Ishikawa (cell line): Measurements from ENCODE around the gene KCTD11.

Source experiments
- CEBPB ChIP-seq: IDR thresholded peaks from 2 replicates; pipeline ENCODE4 v1.6.1; 2012
- CREB1 ChIP-seq: IDR thresholded peaks from 2 replicates; pipeline ENCODE4 v1.6.1; 2012; ENCODE audit warnings: low read depth
- EGR1 ChIP-seq: IDR thresholded peaks from 2 replicates; pipeline ENCODE4 v1.6.1; 2012
- EP300 ChIP-seq: IDR thresholded peaks from 2 replicates; pipeline ENCODE4 v1.6.1; 2012; ENCODE audit warnings: borderline replicate concordance
- FOXM1 ChIP-seq: IDR thresholded peaks from 2 replicates; pipeline ENCODE4 v1.6.1; 2012; ENCODE audit warnings: low read depth, borderline replicate concordance
- NFIC ChIP-seq: IDR thresholded peaks from 2 replicates; pipeline ENCODE4 v1.6.1; 2012
- RAD21 ChIP-seq: IDR thresholded peaks from 2 replicates; pipeline ENCODE4 v1.6.1; 2012; ENCODE audit warnings: low read depth
- TAF1 ChIP-seq: IDR thresholded peaks from 2 replicates; pipeline ENCODE4 v1.6.1; 2012; ENCODE audit warnings: low read depth, mild to moderate bottlenecking
- TCF12 ChIP-seq: IDR thresholded peaks from 2 replicates; pipeline ENCODE4 v1.6.1; 2012; ENCODE audit warnings: low read depth
- YY1 ChIP-seq: IDR thresholded peaks from 2 replicates; pipeline ENCODE4 v1.6.1; 2012; ENCODE audit warnings: low read depth
- ZBTB7A ChIP-seq: IDR thresholded peaks from 2 replicates; pipeline ENCODE4 v1.6.1; 2012; ENCODE audit warnings: low read depth
- TF ChIP-seq, protein P1 (sequence below): IDR thresholded peaks from 2 replicates; pipeline ENCODE4 v1.6.1; 2012
- TF ChIP-seq, protein P2 (sequence below): IDR thresholded peaks from 2 replicates; pipeline ENCODE4 v1.6.1; 2012; ENCODE audit warnings: low read depth, mild to moderate bottlenecking

DNA sequence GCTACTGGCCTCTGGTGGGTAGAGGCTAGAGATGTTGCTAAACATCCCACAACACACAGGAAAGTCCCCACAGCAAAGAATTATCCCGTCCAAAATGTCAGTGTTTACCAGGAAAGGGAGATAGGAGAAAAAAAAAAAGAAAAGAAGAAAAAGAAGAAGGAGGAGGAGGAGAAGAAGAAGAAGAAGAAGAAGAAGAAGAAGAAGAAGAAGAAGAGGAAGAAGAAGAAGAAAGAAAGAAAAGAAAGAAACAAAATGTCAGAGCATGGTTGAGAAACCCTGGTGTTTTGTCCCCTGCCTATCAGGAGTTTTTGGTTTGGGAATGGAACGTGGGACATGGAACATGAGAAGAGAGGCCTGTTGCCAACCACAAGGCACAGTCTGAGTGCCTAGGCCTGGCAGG lies 5.4 kb downstream of the KCTD11 start:
- TF ChIP-seq YY1 = no peak
- TF ChIP-seq EP300 = no peak
- TF ChIP-seq RAD21 = no peak
- no peak for TF ChIP-seq EGR1
- no peak for TF ChIP-seq CEBPB
- no peak for TF ChIP-seq NFIC
- TF ChIP-seq FOXM1 = no peak
- TF ChIP-seq, protein P1, sequence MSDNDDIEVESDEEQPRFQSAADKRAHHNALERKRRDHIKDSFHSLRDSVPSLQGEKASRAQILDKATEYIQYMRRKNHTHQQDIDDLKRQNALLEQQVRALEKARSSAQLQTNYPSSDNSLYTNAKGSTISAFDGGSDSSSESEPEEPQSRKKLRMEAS = no peak
- TF ChIP-seq, protein P2, sequence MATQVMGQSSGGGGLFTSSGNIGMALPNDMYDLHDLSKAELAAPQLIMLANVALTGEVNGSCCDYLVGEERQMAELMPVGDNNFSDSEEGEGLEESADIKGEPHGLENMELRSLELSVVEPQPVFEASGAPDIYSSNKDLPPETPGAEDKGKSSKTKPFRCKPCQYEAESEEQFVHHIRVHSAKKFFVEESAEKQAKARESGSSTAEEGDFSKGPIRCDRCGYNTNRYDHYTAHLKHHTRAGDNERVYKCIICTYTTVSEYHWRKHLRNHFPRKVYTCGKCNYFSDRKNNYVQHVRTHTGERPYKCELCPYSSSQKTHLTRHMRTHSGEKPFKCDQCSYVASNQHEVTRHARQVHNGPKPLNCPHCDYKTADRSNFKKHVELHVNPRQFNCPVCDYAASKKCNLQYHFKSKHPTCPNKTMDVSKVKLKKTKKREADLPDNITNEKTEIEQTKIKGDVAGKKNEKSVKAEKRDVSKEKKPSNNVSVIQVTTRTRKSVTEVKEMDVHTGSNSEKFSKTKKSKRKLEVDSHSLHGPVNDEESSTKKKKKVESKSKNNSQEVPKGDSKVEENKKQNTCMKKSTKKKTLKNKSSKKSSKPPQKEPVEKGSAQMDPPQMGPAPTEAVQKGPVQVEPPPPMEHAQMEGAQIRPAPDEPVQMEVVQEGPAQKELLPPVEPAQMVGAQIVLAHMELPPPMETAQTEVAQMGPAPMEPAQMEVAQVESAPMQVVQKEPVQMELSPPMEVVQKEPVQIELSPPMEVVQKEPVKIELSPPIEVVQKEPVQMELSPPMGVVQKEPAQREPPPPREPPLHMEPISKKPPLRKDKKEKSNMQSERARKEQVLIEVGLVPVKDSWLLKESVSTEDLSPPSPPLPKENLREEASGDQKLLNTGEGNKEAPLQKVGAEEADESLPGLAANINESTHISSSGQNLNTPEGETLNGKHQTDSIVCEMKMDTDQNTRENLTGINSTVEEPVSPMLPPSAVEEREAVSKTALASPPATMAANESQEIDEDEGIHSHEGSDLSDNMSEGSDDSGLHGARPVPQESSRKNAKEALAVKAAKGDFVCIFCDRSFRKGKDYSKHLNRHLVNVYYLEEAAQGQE = no peak
- no peak for TF ChIP-seq ZBTB7A
- TF ChIP-seq TCF12 = no peak
- no peak for TF ChIP-seq TAF1
- no peak for TF ChIP-seq CREB1
